Ascending aorta (tissue), 2 donors: ENCODE measurements around the gene TRAPPC10. TPM values are rescaled to one million over a fixed set of nuclear protein-coding genes. Genes with fewer than 3 reads are reported as not detected.

Experiments used
- DNase-seq, 2 donors: peaks; one replicate each; pipeline ENCODE4 v3.0.0-alpha.2; 2019; ENCODE audit warnings: low spot score in 2 of 2
- H3K27ac ChIP-seq, 2 donors: fragments of 200-600 bp; sonication (generic); one replicate each; pipeline ENCODE4 v1.5.1; 2016 to 2017; ENCODE audit warnings: mild to moderate bottlenecking in 1 of 2
- H3K27me3 ChIP-seq: fragments of 200-600 bp; sonication (generic); one replicate; pipeline ENCODE4 v1.5.1; 2017
- H3K36me3 ChIP-seq, 2 donors: fragments of 200-600 bp; sonication (generic); one replicate each; pipeline ENCODE4 v1.5.1; 2016
- H3K4me1 ChIP-seq, 2 donors: fragments of 200-600 bp; sonication (generic); one replicate each; pipeline ENCODE4 v1.5.1; 2016 to 2017; ENCODE audit warnings: mild to moderate bottlenecking in 1 of 2
- H3K4me3 ChIP-seq, 2 donors: fragments of 200-600 bp; sonication (generic); one replicate each; pipeline ENCODE4 v1.5.1; 2016 to 2017; ENCODE audit warnings: mild to moderate bottlenecking in 1 of 2
- H3K9me3 ChIP-seq, 2 donors: fragments of 200-600 bp; sonication (generic); one replicate each; pipeline ENCODE4 v1.5.1; 2016
- CTCF ChIP-seq, 3 experiments: fragments of 200-600 bp in 2 of 3; fragments of 450-650 bp in 1 of 3; sonication (generic) in 2 of 3; IDR thresholded peaks; one replicate each; pipeline ENCODE4 v1.5.1; 2016 to 2019; ENCODE audit warnings: antibody characterized with exemption in 3 of 3, mild to moderate bottlenecking in 1 of 3, moderate library complexity in 1 of 3
- intact Hi-C: fragments of 100-400 bp; cut with DNase I; formaldehyde crosslinking; loops from one replicate; pipeline ENCODE4 v1.15.1; 2023
- total RNA-seq: library from RNA; depleted of rRNA; stranded (reverse); fragments of >200 nt; gene quantifications from one replicate; pipeline ENCODE4 v1.1.0, GENCODE V29; 2016

TRAPPC10 gene
- total RNA-seq, 1 donor from 2014 or later: 7.9 TPM

DNA sequence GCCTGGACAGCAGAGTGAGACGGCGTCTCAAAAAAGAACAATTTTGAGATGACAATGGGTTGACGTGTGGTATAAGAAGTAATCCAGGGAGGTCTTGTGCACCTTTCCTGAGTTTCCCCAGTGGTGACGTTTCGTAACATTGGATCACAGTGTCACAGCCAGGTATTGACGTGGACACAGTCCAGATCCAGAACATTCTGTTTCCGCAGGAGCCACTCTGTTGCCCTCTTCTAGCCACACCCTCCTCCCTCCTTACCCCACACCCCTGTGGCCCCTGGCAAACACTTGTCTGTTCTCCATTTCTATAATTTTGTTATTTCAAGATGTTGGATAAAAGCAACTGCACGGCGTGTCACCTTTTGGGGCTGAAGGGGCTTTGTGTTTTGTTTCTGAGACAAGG lies 6.5 kb upstream of the TRAPPC10 start:
- no peak for TF ChIP-seq CTCF (IDR thresholded peaks at IDR 0.05)
- H3K4me1 ChIP-seq: peaks cover 0 to 8% of the 10 kb centered on the region in 2 donors
- intact Hi-C loops: no loop called here
- no peaks in the 10 kb centered on the region for H3K36me3 ChIP-seq
- H3K9me3 ChIP-seq: no peaks in the 10 kb centered on the region
- H3K27ac ChIP-seq: peak overlapping the region; percentile 76 to 87
- H3K4me3 ChIP-seq: no peak overlapping the region
- DNase-seq: no peak
- H3K27me3 ChIP-seq: no peaks in the 10 kb centered on the region

DNA sequence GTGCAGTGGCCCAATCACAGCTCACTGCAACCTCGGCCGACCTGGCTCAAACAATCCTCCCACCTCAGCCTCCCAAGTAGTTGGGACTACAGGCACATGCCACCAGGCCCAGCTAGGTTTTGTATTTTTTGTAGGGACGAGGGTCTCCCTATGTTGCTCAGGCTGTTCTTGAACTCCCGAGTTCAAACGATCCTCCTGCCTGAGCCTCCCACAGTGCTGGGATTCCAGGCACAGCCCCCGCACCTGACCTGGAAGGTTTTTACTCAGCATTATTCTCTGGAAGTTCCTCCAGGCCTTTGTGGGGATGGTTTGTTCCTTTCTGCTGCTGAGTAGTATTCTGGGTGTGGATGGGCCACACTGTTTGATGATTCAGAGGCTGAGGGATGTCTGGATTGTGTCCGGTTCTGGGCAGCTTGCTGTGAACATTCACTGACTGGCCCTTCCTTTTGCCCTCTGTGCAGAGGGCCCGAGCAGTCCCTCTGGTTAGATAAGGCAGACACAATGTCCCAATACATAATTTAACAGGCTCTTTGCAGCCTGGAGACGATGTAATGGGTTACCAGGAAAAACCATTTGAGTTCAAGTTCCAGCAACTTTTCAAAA lies 6.0 kb upstream of the TRAPPC10 start:
- no peaks in the 10 kb centered on the region for H3K36me3 ChIP-seq
- DNase-seq: peak in 1 of 2 donors; percentile 79
- H3K4me3 ChIP-seq: no peak overlapping the region
- peak overlapping the region; percentile 76 to 87 for H3K27ac ChIP-seq
- intact Hi-C loops: no loop called here
- H3K4me1 ChIP-seq: peaks cover 0 to 8% of the 10 kb centered on the region in 2 donors
- H3K27me3 ChIP-seq: no peaks in the 10 kb centered on the region
- no peak for TF ChIP-seq CTCF (IDR thresholded peaks at IDR 0.05)
- no peaks in the 10 kb centered on the region for H3K9me3 ChIP-seq

- H3K4me3 ChIP-seq: no peak overlapping the region
- H3K4me1 ChIP-seq: peaks cover 0 to 11% of the 10 kb centered on the region in 2 donors
- intact Hi-C loops: no loop called here
- DNase-seq: no peak
- H3K9me3 ChIP-seq: no peaks in the 10 kb centered on the region
- no peaks in the 10 kb centered on the region for H3K27me3 ChIP-seq
- H3K27ac ChIP-seq: peak overlapping the region; percentile 24 to 76
- no peak for TF ChIP-seq CTCF (IDR thresholded peaks at IDR 0.05)
- H3K36me3 ChIP-seq: no peaks in the 10 kb centered on the region
Measured at GRCh38 chr21:44006656-44007055, 5.5 kb upstream of the TRAPPC10 start.

DNA sequence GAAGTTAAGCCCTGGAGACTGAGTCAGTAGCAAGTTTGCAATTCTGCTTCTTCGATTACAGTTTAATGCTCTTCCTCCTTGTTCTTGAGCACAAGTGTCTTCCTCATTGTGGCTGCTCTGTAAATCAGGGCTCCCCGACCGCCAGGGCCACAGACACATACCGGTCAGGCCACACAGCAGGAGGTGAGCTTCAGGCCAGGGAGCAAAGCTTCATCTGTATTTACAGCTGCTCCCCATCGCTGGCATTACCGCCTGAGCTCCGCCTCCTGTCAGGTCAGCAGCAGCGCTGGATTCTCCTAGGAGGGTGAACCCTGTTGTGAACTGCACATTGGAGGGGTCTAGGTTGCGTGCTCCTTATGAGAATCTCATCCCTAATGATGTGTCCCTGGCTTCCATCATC lies 1.7 kb upstream of the TRAPPC10 start:
- H3K4me1 ChIP-seq: peaks cover 0 to 24% of the 10 kb centered on the region in 2 donors
- intact Hi-C loops: loop anchor here (5.0 to 10.0 kb wide), 3 partner anchors 143 to 327 kb away; partner anchors contain the start of genes AGPAT3, CFAP410 and RRP1
- peak in 1 of 2 donors; percentile 59 for DNase-seq

DNA sequence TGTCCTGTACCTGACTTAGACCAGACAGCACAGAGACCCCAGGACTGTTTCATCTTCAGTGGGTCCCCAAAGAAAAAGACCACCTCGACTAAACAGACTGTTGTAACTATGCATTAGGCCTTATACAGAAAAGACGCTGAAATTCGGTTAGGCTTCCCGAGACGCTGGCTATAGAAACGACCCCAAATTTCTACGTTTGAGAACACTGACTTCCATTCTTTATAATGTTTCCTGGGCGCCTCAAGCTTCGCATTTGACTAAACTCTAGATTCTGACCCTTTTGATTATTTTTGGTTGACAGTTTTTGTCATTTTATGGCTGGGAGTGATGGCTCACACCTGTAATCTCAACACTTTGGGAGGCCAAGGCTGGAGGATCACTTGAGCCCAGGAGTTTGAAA lies 986 bp upstream of the TRAPPC10 start:
- DNase-seq: no peak
- intact Hi-C loops: loop anchor here (5.0 to 10.0 kb wide), 3 partner anchors 144 to 326 kb away; partner anchors contain the start of genes AGPAT3, CFAP410 and RRP1
- no peak for TF ChIP-seq CTCF (IDR thresholded peaks at IDR 0.05)
- Histone ChIP-seq H3K36me3 (no peaks in the 10 kb centered on the region), H3K9me3 (no peaks in the 10 kb centered on the region), H3K4me1 (peaks cover 0 to 20% of the 10 kb centered on the region in 2 donors), H3K27me3 (no peaks in the 10 kb centered on the region), H3K4me3 (peak overlapping the region; percentile 88 to 92), H3K27ac (peak overlapping the region in 1 of 2 donors; percentile 96)

More for the DNA sequence above, 1.7 kb upstream of the TRAPPC10 start:
- Histone ChIP-seq H3K36me3 (no peaks in the 10 kb centered on the region), H3K4me3 (no peak overlapping the region), H3K27me3 (no peaks in the 10 kb centered on the region), H3K27ac (no peak overlapping the region), H3K9me3 (no peaks in the 10 kb centered on the region)
- no peak for TF ChIP-seq CTCF (IDR thresholded peaks at IDR 0.05)
